ENCODE measurements around the gene HENMT1.

DNA sequence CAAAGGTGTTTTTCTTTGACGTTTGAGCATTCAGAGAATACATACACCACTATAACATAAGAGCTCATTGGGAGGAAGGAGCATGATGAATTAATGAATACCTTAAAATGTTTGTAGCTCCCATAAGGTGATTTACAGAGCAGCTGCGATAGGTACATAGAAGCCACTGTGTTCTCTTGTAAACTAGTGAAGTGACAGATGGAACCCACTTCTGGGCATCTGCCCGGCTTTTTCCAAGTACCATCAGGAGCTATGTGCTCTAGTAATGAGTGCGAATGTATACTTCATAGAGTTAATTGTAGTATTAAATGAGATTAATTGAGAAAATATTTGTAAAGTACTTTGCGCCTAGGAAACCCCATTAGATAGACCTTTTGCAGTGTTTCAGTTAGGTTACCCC lies 48.4 kb downstream of the HENMT1 start:
- TF ChIP-seq EZH2 (IDR thresholded peaks at IDR 0.05; ENCODE audit: insufficient read depth, poor library complexity, severe bottlenecking) (no peak), EZH2phosphoT487 (IDR thresholded peaks at IDR 0.05; ENCODE audit: insufficient read depth, low read depth) (no peak)

All from GM23248 (cell line).